DOHH2 (cell line): ENCODE measurements around the gene ENOX1.
"Not testable (repeated sequence)": the region's sequence is repeated elsewhere in the genome, so short reads cannot be mapped to it uniquely, and the experiment has no call there.

ENCODE experiments used
- CTCF ChIP-seq: fragments of 200-600 bp; sonication (generic); IDR thresholded peaks from one replicate; pipeline ENCODE4 v1.5.1; 2014; ENCODE audit warnings: antibody characterized with exemption, mild to moderate bottlenecking, low read depth, low read length; ENCODE audit not compliant: poor library complexity, severe bottlenecking
- EZH2phosphoT487 ChIP-seq: fragments of 200-600 bp; sonication (generic); IDR thresholded peaks from 2 replicates; pipeline ENCODE4 v1.6.1; 2017; ENCODE audit warnings: borderline replicate concordance, mild to moderate bottlenecking, antibody characterized with exemption, low read length, moderate library complexity, mixed read lengths

- not testable (repeated sequence) for TF ChIP-seq CTCF, EZH2phosphoT487
Measured at GRCh38 chr13:43351612-43352011, 435.2 kb downstream of the ENOX1 start.
